Fibroblast of lung (primary cell): ENCODE data around the gene RUBCNL.

Source experiments
- CTCF ChIP-seq, 2 donors: IDR thresholded peaks in 1 of 2; conservative IDR thresholded peaks in 1 of 2; 1 replicate in 1 of 2; 2 replicates in 1 of 2; pipeline ENCODE4 v1.5.1; 2011 to 2012; ENCODE audit warnings: low read length in 2 of 2, control low read depth in 1 of 2, inconsistent platforms in 1 of 2, low read depth in 1 of 2, mild to moderate bottlenecking in 1 of 2
- EZH2 ChIP-seq: IDR thresholded peaks from 2 replicates; pipeline ENCODE4 v1.5.1; 2012; ENCODE audit warnings: low read length, control low read depth, mild to moderate bottlenecking; ENCODE audit errors: missing control alignments

- no peak for TF ChIP-seq EZH2
- TF ChIP-seq CTCF (conservative IDR thresholded peaks at IDR 0.05 in 1 of 2, IDR thresholded peaks at IDR 0.05 in 1 of 2; ENCODE audit: low read depth in 1 of 2, low read length in 2 of 2): no peak
Measured at GRCh38 chr13:46345398-46345797, 41.7 kb downstream of the RUBCNL start.
